Measurements from ENCODE around the gene ITFG2. TPM values are rescaled to one million over a fixed set of nuclear protein-coding genes. Genes with fewer than 3 reads are reported as not detected.

ITFG2 gene
- total and polyA plus RNA-seq, 9 donors: 25.4 to 66.0 (median 41.1) TPM

DNA sequence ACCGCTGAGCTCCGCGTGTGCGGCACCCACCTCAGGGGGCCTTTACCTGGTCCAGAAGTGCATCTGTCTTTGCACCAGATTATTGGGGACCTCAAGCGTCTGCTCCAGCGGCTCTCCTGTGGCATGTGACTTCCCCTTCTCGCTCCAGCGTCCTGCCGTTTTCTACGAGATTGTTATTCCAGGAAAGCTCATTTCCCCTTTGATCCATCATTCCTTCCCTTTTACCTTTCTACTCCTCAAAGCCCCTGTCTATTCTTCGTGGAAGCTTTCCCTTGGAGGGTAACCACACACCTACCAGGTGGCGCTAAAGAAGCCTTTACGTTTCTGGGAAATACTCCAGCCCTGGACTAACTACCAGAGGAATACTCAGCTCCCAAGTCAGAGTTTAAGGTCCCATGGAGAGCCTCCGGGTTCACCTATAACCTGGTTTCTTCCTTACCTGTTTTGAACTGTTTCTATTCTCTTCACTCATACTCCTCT is 16.2 kb upstream of the ITFG2 start:
- TF ChIP-seq EP300 (IDR thresholded peaks at IDR 0.05) (no peak), POLR2A (IDR thresholded peaks at IDR 0.05) (no peak)
- TF ChIP-seq, protein P1, sequence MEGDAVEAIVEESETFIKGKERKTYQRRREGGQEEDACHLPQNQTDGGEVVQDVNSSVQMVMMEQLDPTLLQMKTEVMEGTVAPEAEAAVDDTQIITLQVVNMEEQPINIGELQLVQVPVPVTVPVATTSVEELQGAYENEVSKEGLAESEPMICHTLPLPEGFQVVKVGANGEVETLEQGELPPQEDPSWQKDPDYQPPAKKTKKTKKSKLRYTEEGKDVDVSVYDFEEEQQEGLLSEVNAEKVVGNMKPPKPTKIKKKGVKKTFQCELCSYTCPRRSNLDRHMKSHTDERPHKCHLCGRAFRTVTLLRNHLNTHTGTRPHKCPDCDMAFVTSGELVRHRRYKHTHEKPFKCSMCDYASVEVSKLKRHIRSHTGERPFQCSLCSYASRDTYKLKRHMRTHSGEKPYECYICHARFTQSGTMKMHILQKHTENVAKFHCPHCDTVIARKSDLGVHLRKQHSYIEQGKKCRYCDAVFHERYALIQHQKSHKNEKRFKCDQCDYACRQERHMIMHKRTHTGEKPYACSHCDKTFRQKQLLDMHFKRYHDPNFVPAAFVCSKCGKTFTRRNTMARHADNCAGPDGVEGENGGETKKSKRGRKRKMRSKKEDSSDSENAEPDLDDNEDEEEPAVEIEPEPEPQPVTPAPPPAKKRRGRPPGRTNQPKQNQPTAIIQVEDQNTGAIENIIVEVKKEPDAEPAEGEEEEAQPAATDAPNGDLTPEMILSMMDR (IDR thresholded peaks at IDR 0.05): no peak
- Histone ChIP-seq H3K4me1 (ENCODE audit: insufficient read depth) (peaks cover 12% of the 10 kb centered on the region), H3K36me3 (no peaks in the 10 kb centered on the region), H3K9me3 (no peaks in the 10 kb centered on the region), H3K27ac (peak overlapping the region; percentile 84 to 93), H3K4me3 (peak overlapping the region; percentile 85), H3K27me3 (no peaks in the 10 kb centered on the region)
- WGBS, 3 donors: 5 to 7% (median 6%) methylated on average over 14 of the region's 14 CpGs
- DNase-seq: no peak
- intact Hi-C loops (cut with DNase I): no loop called here

DNA sequence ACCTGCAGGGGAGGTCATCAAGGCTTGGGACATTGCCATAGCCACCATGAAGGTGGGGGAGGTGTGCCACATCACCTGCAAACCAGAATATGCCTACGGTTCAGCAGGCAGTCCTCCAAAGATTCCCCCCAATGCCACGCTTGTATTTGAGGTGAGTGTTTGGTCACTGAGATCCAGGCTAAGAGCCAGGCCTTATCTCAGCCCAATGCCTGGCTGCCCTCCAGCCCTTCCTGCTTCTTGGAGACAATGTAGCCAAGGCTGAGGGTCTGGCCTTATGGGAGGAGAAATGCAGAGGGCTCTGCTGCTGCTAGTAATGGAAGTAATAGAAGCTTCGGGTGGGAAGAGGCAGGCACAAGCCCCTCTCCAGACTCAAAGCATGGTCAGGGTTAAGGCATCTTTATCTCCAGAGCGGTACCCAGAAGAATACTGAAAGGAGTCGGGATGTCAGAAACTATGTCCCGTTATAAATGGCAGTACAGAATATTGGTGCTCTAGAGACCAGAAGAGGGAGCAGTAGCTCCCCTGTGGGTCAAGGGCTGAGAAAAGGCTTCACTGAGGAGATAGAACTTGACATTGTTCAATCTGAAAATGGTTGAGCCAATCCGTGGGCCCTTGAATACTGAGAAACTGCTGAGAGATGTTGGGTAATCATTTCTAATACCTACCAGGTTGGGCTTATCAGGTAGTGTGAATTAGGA is 14.6 kb upstream of the ITFG2 start:
- Histone ChIP-seq H3K27ac (no peak overlapping the region), H3K4me3 (no peak overlapping the region), H3K9me3 (no peaks in the 10 kb centered on the region), H3K27me3 (no peaks in the 10 kb centered on the region), H3K4me1 (ENCODE audit: insufficient read depth) (peaks cover 12% of the 10 kb centered on the region), H3K36me3 (no peaks in the 10 kb centered on the region)
- DNase-seq: peak; percentile 47 to 76 (median 57)
- intact Hi-C loops (cut with DNase I): no loop called here
- 48 to 53% (median 50%) methylated on average over 7 of the region's 7 CpGs for WGBS, 3 donors
- TF ChIP-seq, protein P1 (IDR thresholded peaks at IDR 0.05): no peak
- no peak for TF ChIP-seq POLR2A (IDR thresholded peaks at IDR 0.05)
- no peak for TF ChIP-seq EP300 (IDR thresholded peaks at IDR 0.05)

GRCh38 chr12:2800046-2800570 is 12.4 kb upstream of the ITFG2 start:
- Histone ChIP-seq H3K4me1 (ENCODE audit: insufficient read depth) (peaks cover 12% of the 10 kb centered on the region), H3K27me3 (no peaks in the 10 kb centered on the region), H3K9me3 (no peaks in the 10 kb centered on the region), H3K27ac (no peak overlapping the region), H3K4me3 (no peak overlapping the region), H3K36me3 (no peaks in the 10 kb centered on the region)
- no peak for DNase-seq
- TF ChIP-seq, protein P1 (IDR thresholded peaks at IDR 0.05): no peak
- TF ChIP-seq EP300 (IDR thresholded peaks at IDR 0.05): no peak
- no peak for TF ChIP-seq POLR2A (IDR thresholded peaks at IDR 0.05)
- WGBS, 3 donors: 84 to 92% (median 84%) methylated on average over 3 of the region's 3 CpGs
- intact Hi-C loops (cut with DNase I): no loop called here

DNA sequence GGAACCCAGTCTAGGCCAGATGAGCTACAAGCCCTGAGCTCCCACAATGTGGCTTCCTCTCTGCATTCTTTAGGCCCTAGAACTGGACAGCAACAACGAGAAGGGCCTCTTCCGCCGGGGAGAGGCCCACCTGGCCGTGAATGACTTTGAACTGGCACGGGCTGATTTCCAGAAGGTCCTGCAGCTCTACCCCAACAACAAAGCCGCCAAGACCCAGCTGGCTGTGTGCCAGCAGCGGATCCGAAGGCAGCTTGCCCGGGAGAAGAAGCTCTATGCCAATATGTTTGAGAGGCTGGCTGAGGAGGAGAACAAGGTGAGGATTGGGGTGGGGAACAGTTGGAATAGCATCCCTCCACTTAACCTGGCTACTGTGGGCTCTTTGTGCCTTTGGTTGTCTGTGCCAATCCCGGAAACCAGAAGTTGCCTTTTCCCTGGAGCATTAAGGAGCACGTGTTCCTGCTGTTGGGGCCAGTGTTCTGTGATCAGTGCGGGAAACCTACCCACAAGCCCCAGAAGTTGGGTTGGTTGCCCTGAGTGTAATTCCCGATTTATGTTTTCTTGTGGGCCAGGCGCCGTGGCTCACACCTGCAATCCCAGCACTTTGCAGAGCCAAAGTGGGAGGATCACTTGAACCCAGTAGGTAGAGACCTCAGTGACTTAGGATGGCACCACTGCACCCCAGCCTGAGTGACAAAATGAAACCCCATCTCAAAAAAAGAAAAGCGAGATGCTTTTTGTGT is 11.3 kb upstream of the ITFG2 start:
- Histone ChIP-seq H3K27me3 (no peaks in the 10 kb centered on the region), H3K27ac (no peak overlapping the region), H3K36me3 (no peaks in the 10 kb centered on the region), H3K4me3 (no peak overlapping the region), H3K9me3 (no peaks in the 10 kb centered on the region), H3K4me1 (ENCODE audit: insufficient read depth) (peaks cover 11% of the 10 kb centered on the region)
- DNase-seq: no peak
- TF ChIP-seq, protein P1 (IDR thresholded peaks at IDR 0.05): no peak
- TF ChIP-seq POLR2A (IDR thresholded peaks at IDR 0.05): no peak
- TF ChIP-seq EP300 (IDR thresholded peaks at IDR 0.05): no peak
- intact Hi-C loops (cut with DNase I): no loop called here
- WGBS, 3 donors: 55 to 66% (median 58%) methylated on average over 16 of the region's 16 CpGs

All from ovary (tissue), 9 donors.